Fibroblast of lung (primary cell): ENCODE results near the gene AGAP1.

Experiments
- CTCF ChIP-seq, 2 donors: IDR thresholded peaks in 1 of 2; conservative IDR thresholded peaks in 1 of 2; 1 replicate in 1 of 2; 2 replicates in 1 of 2; pipeline ENCODE4 v1.5.1; 2011 to 2012; ENCODE audit warnings: low read length in 2 of 2, control low read depth in 1 of 2, inconsistent platforms in 1 of 2, low read depth in 1 of 2, mild to moderate bottlenecking in 1 of 2
- EZH2 ChIP-seq: IDR thresholded peaks from 2 replicates; pipeline ENCODE4 v1.5.1; 2012; ENCODE audit warnings: low read length, control low read depth, mild to moderate bottlenecking; ENCODE audit errors: missing control alignments

GRCh38 chr2:235984552-235984951, 490.7 kb downstream of the AGAP1 start:
- TF ChIP-seq CTCF (conservative IDR thresholded peaks at IDR 0.05 in 1 of 2, IDR thresholded peaks at IDR 0.05 in 1 of 2; ENCODE audit: low read depth in 1 of 2, low read length in 2 of 2) (no peak), EZH2 (no peak)
